Stimulated activated CD8-positive, alpha-beta memory T cell treated with anti-CD3 and anti-CD28 coated beads, Interleukin-15, amount 100 ng/mL, for 48 hours (primary cell): Measurements from ENCODE around the gene CCNG2.

Experiments
- DNase-seq, 2 donors: peaks; one replicate each; pipeline ENCODE4 v3.0.0-alpha.2; 2020; ENCODE audit warnings: low read depth in 2 of 2

CCNG2 gene

DNA sequence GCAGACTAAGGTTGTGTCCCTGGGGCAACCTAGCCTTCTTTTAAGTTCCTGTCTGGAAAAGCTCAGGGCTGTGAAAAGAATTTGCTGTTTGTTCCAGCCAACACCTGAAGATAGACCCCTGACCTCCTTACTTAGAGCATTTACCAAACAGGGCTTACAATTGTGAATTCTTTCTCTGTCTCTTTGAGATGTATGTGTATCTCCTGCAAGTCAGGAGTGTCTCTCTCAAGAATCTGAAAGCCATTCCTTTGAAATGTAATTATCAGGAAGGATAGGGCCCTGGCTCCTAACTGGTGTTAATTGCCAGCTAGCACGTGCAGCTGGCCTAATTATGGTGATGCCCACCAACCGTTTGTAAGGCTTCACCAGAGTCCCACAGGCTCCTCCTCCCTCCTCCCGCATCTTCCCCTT, 18.2 kb downstream of the CCNG2 start:
- no peak for DNase-seq

DNA sequence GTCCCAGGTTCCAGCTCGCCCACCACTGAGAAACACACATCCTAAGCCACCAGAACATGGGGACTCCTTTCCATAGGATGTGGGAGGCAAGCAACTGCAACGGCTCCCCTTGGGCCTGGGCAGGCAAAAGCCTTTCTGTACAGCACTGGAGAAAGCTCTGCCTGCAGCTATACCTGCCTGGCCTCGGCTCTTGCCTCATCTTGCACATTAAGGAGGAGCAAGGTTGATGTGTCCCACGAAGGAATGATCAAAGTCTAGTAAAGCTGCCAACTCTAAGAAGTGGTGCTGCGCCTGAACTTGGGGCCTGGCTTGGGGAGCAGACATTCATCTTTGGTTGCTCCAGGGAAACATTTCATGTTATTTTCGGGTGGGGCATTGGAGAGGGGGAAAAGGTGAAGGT, 19.6 kb downstream of the CCNG2 start:
- no peak for DNase-seq

DNA sequence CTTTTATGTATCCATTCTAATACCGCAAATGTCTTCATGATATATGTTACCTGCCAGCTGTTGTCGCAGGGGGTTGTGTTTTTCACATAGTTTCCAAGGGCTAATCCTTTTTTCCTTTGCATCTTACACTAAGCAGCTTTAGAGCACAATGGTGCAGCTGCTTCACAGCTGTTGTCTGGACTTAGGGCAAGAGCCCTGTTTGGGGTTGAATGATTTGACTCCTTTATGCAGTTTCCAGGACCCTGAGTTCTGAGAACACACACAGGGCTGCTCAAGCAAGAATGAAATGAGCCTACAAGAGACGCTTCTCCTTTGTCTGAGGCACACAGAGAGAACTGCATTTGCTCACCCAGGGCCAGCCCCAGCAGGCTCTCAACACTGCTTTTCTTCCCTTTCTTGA, 20.2 kb downstream of the CCNG2 start:
- DNase-seq, result no peak

DNA sequence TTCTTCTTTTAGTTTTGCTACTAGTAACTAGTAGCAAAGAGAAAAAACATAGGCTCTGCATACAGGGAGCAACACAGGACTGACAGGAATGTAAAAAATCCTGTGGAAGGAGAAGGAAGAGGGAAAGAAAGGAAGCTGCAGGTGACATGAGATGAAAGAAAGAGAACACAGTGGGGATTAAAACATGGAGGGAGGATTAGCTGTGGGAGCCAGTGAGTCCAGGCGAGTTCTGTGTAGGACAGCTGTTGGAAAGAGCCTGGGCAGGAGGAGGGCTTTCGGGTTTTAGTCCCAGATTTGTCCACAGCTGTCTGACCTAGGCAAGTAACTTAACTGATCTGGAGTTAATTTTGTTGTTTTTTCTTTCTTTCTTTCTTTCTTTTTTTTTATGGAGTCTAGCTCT, 21.6 kb downstream of the CCNG2 start:
- no peak for DNase-seq

DNA sequence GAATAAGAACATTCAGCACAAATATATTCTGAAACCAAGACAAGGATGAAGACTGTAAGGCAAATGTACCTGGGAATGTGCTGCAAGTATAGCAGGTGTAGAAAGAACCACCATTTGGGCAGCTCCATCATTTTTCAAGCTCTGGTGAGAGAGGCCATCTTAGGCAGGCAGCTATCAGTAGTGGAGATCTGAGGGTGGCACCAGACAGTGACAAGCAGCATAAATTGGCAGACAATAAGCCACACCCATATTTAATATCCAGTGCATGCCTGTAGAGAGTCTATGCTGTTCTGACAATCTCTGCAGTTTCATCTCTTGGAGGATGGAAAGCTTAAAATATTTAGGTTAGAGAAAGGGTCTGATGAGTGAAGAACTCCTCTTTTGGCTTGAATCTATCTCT, 22.5 kb downstream of the CCNG2 start:
- DNase-seq, result no peak

DNA sequence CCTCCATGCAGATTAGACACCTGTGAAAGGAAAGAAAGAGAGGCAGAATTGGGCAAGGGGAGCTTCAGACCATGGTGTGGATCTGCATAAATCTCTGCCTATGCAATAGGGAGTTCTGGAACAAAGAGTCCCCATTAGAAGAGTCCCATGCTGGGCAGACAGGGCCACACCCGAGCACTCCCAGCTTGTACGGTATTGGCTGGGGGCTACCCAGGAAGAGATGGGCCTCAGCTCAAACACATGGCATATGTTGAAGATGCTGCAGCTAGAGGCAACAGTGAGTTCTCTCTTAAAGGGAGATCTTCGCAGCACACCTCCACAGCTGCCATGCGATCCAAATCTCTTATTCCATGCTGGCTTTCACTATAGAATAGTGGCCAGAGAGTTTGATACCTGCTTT, 24.7 kb downstream of the CCNG2 start:
- DNase-seq, result no peak

DNA sequence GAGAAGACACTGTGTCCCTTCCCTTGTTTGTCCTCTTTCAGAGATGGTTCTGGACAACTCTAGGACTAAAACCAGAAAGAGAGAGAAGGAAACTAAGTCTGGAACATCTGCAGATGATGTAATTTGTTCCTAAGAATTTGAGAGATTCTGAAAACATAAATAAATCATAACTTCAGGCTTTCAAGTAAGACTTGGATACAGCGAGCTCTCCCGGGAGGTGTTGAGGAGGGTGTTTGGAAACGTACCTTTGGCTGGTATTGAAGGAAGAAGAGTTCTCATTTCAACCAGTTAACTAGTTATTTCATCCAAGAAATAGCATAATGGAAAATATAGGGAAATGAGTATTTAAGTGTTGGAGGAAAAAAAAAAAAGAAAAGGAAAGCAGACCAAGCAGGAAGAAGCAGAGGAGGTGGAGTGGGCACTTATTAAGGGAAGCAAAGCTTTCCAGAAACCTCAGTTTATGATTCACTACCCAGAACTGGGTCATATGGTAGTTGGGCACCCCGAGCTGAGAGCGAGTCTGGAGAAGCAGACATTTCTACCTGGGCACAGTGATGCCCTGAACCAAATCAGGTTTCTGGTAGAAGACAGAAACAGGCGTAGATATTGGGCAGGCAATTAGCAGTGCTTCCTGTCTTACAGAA, 26.9 kb downstream of the CCNG2 start:
- DNase-seq, result no peak

DNA sequence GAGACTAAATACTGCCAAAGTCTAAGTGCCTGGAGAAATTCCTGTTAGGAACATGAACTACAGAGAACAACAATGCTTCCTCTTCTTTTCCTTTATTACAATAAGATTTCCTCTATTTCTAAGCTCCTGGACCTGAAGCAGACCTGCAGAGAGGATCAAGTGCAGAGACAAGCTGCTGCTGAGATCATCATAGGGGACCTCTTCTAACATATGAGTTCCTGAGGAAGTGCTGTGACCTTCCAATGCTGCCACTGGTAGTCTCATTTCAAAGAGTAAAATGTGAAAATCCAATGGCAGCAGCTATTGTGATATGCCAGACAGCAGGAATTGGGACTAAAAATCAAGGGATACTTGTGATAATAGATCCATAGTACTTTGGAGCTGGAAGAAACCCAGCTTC, 28.0 kb downstream of the CCNG2 start:
- DNase-seq, result no peak

DNA sequence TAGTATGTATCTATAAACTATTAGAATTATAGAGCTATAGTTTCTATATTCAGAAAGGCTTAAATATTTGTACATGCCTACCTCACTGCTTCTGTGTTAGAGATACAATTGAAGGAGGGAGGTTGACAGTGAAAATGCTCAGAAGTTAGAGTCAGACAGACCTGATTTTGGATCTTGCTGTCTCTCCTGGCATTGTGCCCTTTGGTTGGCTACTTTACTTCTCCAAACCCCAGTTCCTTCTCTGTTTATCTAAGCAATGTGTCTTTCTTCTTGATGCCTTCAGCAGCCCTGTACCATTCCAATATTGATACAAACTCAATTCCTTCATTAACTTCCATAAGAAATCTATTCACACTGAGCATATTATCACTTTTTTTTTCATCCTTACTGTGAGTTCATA, 28.7 kb downstream of the CCNG2 start:
- no peak for DNase-seq

DNA sequence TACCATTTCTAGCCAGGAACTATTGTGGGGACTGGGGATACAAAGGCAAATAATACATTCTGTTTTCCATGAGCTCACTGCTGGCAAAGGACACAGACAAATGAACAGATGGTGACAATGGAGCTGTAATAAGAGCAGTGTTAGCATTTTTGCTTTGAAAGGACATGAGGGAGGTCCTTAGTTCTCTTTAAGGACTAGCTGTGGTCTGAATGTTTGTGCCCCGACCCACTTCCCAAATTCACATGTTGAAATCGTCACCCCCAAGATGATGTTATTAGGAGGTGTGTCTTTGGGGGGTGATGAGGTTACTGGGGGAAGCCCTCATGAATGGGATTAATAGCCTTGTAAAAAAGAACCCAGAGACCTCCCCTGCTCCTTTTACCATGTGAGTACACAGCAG, 30.3 kb downstream of the CCNG2 start:
- DNase-seq, result no peak

DNA sequence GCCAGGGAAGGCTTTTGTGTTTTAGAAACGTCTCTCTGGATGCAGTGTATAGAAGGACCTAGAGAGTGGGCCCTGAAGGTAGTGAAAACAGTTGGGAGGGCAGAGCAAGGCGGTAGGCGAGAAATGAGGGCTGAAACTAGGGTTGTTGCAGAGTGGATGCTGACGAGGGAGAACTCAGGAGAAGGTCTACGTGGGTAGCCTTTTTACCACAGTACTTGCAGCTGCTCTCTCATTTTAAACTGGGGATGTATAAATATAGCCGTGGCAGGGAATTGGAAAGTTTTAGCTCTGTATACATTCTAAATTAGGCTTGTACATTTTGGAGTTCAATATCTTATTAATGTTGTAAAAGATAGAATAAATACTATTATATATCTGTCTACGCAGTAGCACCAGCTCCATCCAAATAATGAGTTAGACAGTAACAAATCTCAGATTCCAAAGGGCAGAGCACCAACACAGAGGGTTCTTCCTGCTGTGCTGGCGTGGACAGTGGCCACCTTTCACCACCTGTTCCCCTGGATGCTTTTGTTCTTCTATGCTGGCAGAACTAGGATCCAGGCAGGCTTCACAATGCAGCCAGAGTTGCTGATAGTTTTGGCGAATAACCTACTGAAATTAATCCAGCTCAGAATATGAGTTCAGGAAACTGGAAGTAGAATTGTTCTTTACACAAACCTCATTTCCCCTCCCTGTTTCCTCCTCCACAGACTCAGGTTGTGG, 31.7 kb downstream of the CCNG2 start:
- no peak for DNase-seq

DNA sequence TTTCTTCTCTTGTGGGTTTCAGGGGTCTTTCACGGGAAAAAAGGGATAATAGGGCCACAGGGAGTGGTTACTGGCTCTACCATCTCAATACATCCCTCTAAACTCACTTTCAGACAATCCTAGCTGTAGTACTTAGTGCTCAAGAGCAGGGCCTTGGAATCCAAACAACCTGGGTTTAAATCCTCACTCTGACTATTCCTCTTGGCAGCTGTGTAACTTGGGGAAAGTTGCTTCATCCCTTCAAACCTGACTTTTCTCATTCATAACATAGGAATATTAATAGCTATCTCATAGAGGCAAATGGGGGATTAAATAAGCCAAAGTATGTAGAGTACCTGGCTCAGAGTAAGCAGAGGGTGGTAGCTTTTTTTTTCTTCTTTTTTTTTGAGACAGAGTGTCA, 32.4 kb downstream of the CCNG2 start:
- no peak for DNase-seq

DNA sequence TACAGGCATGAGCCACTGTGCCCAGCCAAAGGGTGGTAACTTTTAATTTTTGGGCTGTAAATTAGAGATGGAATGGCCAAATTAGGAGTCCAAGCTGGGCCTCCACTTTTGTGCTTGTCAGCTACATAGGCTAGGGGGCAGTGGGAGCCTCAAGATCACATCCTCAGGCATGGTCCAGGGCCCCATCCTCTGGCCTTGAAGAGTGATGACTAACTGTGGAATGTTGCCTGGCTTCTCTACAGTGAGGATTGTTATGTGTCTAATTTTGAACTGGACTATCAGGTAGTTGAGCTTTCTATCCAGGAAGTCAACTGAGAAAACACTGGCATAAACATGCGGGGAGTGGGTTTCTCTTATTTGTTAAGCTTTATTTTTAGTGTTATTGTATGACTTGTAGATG, 33.0 kb downstream of the CCNG2 start:
- no peak for DNase-seq

DNA sequence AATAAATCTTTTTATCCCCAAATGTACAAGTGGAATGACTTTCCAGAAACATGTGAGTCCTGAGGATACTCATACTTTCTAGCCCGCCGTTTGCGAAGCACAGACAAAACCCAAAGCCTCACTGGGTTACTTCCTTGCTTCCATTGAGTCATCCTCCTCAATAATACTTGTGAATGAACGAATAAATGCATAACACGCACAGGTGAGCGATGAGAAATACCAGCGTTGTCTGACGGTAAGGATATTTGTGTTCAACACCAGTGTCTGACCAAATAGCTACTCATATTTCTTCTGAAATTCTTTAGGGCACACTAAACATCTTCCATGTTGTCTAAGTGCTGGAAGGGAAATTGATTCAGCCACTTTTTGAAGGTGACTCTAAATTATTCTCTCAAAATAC, 36.0 kb downstream of the CCNG2 start:
- no peak for DNase-seq

DNA sequence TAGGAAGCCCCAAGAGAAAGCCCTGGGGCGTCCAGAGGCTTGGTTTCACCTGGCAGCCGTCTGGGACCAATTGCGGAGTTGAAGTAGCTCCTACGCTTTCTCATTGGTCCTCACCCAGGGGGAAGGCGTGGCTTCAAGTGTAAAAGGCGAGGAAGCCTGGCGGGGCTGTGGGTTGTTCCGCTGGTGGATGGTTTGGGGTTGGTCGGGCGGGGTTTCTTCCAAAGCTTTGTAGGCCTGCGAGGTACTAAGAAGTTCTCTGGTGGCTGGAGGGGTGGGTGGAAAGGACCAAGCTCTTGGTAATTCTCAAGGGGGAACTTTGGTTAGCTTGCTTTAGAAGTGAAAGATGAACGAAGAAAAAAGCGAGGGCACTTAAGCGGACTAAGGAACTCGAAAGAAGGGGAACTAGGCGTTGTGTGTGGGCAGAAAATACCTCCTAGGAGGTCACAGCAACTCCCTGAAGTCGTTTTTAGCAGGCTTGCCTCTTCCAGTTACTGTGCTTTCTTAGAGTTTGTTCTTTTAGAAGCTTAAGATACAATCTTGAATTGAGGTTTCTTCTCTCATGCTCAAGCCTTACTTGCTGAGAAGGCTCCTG, 36.6 kb downstream of the CCNG2 start:
- DNase-seq, result peak; percentile 57 to 70

DNA sequence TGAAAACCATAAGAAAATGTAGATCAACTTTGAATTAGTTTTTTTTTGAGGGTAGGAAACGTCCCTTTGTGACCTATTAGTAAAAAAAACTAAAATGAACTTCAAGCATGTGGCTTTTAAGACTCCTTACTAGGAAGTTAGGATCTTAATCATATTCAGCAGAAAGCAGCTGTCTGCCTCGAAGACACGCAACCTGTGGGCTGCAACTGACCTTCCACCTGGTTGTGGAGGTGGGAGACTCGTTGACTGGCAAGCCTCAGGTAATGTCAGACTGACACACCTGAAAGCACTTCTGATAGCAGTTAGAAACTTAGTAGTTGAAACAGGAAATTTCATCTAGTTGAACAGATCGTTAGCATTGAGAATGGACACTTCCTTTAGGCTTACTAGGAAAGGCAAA, 37.4 kb downstream of the CCNG2 start:
- DNase-seq, result no peak

DNA sequence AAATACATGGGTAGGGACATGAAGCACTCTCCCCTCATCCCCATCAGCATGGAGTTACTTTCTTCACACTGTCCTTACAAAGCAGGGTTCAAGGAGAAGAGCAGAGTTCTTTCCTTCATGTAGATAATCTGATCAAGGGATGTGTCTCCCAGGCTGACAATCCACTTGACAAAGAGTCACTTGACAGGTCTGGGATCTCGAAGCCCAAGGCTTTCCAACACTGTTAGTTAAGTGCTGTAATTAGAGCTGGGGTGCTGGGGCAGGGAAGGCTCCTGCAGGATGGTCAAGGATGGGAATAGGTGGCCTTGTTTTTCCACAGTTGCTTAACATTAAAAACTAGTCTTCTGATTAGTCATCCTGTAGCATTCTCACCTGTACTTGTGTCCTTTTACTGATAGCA, 38.0 kb downstream of the CCNG2 start:
- DNase-seq, result no peak

DNA sequence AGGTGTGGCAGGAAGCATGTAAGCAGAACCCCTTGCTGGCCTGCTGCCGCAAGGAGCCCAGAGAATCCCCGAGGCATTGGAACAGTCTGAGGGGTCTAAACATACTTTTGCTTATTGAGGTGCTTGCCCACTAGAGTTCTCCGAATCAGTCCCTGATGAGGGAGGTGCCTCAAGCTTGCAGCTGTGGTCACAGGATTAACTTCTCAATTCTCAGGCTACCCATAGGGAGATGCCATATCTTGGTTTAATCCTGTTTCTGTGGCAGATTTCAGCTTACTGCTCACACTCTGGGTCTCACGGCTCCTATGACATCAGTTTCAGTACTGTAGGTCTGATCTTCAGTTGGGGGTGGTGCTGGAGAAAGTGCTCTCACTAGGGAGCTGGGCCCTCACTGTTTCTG, 39.9 kb downstream of the CCNG2 start:
- DNase-seq, result no peak

DNA sequence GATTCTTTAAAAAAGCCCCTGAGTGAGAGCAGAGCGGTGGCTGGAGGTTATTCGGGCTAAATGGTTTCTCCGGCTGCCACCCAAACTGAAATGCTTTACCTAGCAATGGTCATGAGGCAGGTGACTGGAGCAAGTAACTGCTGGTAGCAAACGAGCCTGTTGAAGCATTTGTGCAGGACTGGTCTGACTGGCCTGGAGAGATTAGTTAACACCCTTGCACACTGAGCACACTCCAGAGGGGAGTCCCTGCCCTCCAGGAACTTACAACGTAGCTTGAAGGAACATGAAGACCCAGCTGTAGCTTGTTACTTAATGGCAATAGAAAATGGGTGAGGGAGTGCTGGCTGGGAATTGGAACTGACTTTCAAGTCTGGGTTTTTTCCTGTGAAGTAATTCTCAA, 40.4 kb downstream of the CCNG2 start:
- no peak for DNase-seq

DNA sequence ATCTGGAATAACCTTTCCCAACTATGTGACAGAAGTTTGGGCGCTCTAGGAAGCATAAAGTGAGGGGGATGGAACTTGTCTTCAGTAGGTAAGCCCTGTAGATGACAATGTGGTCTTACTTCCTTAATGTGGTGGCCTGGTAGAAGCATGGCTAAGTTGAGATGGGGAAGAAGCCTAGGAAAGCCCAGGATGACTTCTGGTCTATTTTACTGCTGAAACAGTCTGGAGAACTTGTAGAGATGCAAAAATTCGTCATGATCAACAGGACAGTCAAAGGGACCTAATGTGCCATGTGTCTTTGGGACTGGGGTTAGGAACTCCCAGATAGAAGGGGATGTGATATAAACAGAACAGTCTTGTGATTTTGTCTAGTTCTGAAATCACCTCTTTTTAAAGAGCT, 40.8 kb downstream of the CCNG2 start:
- DNase-seq, result no peak

DNA sequence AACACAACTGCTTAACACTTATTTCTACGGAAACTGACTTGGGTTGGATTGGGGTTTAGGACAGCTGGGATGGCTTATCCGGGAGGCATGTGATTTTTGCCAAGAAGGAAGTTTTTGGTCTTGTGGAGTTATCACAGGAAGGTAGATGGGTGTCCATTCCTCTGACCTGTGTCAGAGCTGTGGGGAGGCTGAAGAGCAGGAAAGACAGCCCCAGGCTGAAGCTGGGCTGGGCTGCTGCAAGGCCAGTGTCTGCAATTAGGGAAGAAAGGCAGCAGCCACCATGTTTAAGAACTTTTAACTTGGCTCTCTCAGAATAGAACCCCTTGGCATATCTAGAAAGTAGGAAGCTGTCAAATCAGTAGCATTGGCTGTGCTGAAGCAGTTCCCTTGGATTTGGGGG, 42.3 kb downstream of the CCNG2 start:
- no peak for DNase-seq

DNA sequence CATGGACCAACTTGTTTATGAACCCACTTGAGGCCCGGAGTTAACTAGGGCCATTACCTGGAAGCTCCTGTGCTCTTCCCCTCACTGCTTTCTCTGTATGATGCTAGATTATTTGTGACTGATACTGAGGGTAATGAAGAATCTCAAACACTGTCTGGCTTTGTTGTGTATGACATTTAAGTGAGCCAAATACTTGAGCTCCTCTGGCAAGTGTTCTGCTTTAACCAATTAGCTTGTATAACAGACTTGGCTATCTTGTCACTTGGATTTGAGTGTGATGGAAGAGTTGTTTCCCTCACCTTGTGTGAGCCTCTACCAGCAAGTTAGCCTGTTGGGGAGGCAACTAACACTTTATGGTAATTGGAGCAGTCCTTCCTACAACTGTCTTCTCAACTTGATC, 42.7 kb downstream of the CCNG2 start:
- DNase-seq, result no peak

DNA sequence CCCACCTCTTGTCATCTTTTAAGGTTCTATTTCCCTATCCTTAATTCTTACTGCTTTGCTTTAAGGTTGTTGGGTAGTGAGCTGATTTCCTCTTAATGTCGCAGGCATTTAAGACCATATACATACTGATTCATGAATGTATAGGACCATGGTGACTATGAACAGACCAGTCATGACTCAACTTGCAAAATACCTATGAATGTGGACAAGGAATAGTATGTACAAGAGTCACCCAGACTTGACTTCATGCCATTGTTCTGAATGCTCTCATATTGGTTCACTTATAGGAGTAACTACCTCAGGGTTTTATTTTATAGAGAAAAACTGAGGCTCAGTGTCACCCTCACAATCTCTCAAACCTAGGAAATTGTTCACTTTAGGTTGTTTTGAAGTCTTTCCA, 44.3 kb downstream of the CCNG2 start:
- DNase-seq, result no peak

DNA sequence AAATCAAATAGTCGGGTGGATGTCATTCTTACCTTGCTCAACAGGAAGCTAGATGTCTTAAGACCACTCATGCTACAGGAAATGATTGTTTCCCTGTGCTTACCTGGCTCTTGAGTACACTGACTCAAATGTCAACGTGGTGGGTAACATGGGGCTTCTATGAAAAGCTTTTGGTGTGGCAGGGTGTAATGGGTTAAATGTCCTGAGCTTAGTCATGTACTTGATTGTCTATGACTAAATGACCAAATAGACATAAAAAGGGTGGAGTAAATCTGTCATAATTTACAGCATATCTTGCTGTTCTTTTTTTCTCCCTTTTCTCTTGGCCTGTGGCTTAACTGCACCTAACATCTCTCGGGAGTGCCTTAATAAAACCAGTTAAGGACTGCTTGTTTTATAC, 44.9 kb downstream of the CCNG2 start:
- DNase-seq, result no peak
